ENCODE results near the gene CCR4. TPM values are rescaled to one million over a fixed set of nuclear protein-coding genes. Genes with fewer than 3 reads are reported as not detected.

CCR4 gene
- polyA plus RNA-seq, 3 donors, result 0.20 to 0.27 (median 0.22) TPM

DNA sequence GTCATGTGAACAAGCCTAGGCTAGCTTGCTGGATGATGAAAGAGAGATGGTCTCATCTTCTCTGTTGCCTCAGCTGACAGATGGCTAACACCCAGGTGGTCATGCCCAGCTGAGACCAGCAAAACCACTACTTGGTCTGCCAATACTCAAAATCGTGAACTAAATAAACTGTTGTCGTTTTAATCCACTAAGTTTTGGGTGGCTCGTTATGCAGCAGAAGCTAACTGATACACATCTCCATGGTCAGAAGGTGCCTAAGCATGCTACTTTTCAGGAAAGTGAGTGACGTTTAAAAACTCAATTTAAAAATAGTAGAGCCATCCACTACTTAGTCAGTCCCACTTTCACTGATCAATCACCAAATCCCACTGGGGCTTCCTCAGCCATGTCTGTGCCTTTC is 52.8 kb downstream of the CCR4 start:
- no peak for DNase-seq (ENCODE audit: extremely low read depth in 1 of 11, low read depth in 9 of 11, low spot score in 4 of 11)

- DNase-seq (ENCODE audit: extremely low read depth in 1 of 11, low read depth in 9 of 11, low spot score in 4 of 11), result no peak
Measured at GRCh38 chr3:33004961-33005360, 53.5 kb downstream of the CCR4 start.

Other genes with a start within 250 kb of the CCR4 start
- gene TRIM71, start 133.6 kb upstream of the CCR4 start, polyA plus RNA-seq (ENCODE audit: insufficient read length in 3 of 3), result 1 to 10 TPM; 7.5 to 8.5 (median 8.3) TPM
- gene GLB1, start 145.5 kb downstream of the CCR4 start, polyA plus RNA-seq (ENCODE audit: insufficient read length in 3 of 3), result 10 to 100 TPM; 86.9 to 99.2 (median 95.3) TPM
- gene TMPPE, start 145.5 kb downstream of the CCR4 start, polyA plus RNA-seq (ENCODE audit: insufficient read length in 3 of 3), result 1 to 10 TPM; 1.9 to 2.5 (median 2.1) TPM
- gene CRTAP, start 162.4 kb downstream of the CCR4 start, polyA plus RNA-seq (ENCODE audit: insufficient read length in 3 of 3), result 100 to 1,000 TPM; 154 to 187 (median 169) TPM

Data from renal cortex interstitium (tissue), 11 donors.